Endothelial cell of umbilical vein (primary cell): ENCODE data around the gene ASMTL. TPM values are rescaled to one million over a fixed set of nuclear protein-coding genes. Genes with fewer than 3 reads are reported as not detected.

ENCODE experiments used
- BruUV-seq: library from RNA; stranded (reverse); fragments of 400-500 nt; replicated peaks from 2 replicates; lab custom pipeline; 2021; lab: Mats Ljungman, UMichigan
- CTCF ChIA-PET: fragments of 300-600, 350-600 bp; sonication (Branson Sonifier 250); formaldehyde crosslinking; loops from one replicate; lab custom pipeline; 2021; ENCODE audit warnings: antibody characterized with exemption, inconsistent platforms; lab: Charles Lee
- POLR2A ChIA-PET: fragments of 300-600, 350-600 bp; sonication (Branson Sonifier 250); formaldehyde crosslinking; loops from one replicate; lab custom pipeline; 2021; ENCODE audit warnings: antibody characterized with exemption, inconsistent platforms; lab: Charles Lee
- DNase-seq: peaks from one replicate; pipeline ENCODE4 v3.0.0-alpha.2; 2011; ENCODE audit warnings: low read depth, low spot score
- FAIRE-seq: peaks from 2 replicates; lab custom pipeline; 2011; peaks lifted over from hg19 to GRCh38; lab: Jason Lieb, UNC
- H2AFZ ChIP-seq: 2 replicates; pipeline ENCODE4 v1.6.0; 2012; ENCODE audit warnings: low read depth, low read length, control low read depth, inconsistent platforms
- H3K27ac ChIP-seq: 2 replicates; pipeline ENCODE4 v1.5.1; 2011; ENCODE audit warnings: low read depth, mild to moderate bottlenecking, control low read depth, low read length, moderate library complexity; ENCODE audit not compliant: insufficient read depth
- H3K27me3 ChIP-seq, 2 experiments: 2 replicates each; pipeline versions ENCODE4 v1.6.0 to v1.6.1; 2011; ENCODE audit warnings: low read length in 2 of 2, mixed read lengths in 1 of 2; ENCODE audit not compliant: control insufficient read depth in 2 of 2, insufficient read depth in 2 of 2
- H3K36me3 ChIP-seq, 2 experiments: 2 replicates in 1 of 2; 3 replicates in 1 of 2; pipeline ENCODE4 v1.5.1; 2011; ENCODE audit warnings: low read length in 2 of 2, mild to moderate bottlenecking in 1 of 2, moderate library complexity in 1 of 2; ENCODE audit not compliant: control insufficient read depth in 2 of 2, insufficient read depth in 2 of 2; ENCODE audit errors: extremely low read depth in 1 of 2
- H3K4me1 ChIP-seq: 3 replicates; pipeline ENCODE4 v1.5.1; 2011; ENCODE audit warnings: mild to moderate bottlenecking, low read length; ENCODE audit not compliant: control insufficient read depth, insufficient read depth; ENCODE audit errors: extremely low read depth
- H3K4me2 ChIP-seq: 2 replicates; pipeline ENCODE4 v1.6.1; 2011; ENCODE audit warnings: low read length, control low read depth, mixed read lengths; ENCODE audit not compliant: insufficient read depth
- H3K4me3 ChIP-seq, 3 experiments: fragments of 200-600 bp in 1 of 3; sonication (generic), shearing (Covaris generic) in 1 of 3; replicated peaks in 1 of 3; 2 replicates each; pipeline ENCODE4 v1.5.1; 2011 to 2016; ENCODE audit warnings: control low read depth in 3 of 3, low read length in 3 of 3, mild to moderate bottlenecking in 2 of 3, inconsistent platforms in 1 of 3, low read depth in 1 of 3, moderate library complexity in 1 of 3; ENCODE audit not compliant: insufficient read depth in 1 of 3
- H3K79me2 ChIP-seq: 2 replicates; pipeline ENCODE4 v1.6.0; 2012; ENCODE audit warnings: low read length, inconsistent platforms; ENCODE audit not compliant: control insufficient read depth, insufficient read depth
- H3K9ac ChIP-seq: replicated peaks from 2 replicates; pipeline ENCODE3; 2011; ENCODE audit warnings: low read length, control low read depth; ENCODE audit not compliant: insufficient read depth; ENCODE audit errors: extremely low read depth
- H3K9me1 ChIP-seq: replicated peaks from 3 replicates; pipeline ENCODE4 v1.6.0; 2011; ENCODE audit warnings: mild to moderate bottlenecking, low read length; ENCODE audit not compliant: control insufficient read depth, insufficient read depth; ENCODE audit errors: extremely low read depth
- H3K9me3 ChIP-seq: replicated peaks from 2 replicates; pipeline ENCODE4 v1.5.1; 2012; ENCODE audit warnings: low read length, inconsistent platforms; ENCODE audit not compliant: control insufficient read depth, insufficient read depth
- H4K20me1 ChIP-seq: replicated peaks from 2 replicates; pipeline ENCODE3; 2011; ENCODE audit warnings: mild to moderate bottlenecking, low read length; ENCODE audit not compliant: control insufficient read depth, insufficient read depth; ENCODE audit errors: extremely low read depth
- CTCF ChIP-seq, 2 donors: IDR thresholded peaks; 1 replicate in 1 of 2; 2 replicates in 1 of 2; pipeline ENCODE4 v1.5.1; 2011; ENCODE audit warnings: low read length in 2 of 2, mild to moderate bottlenecking in 2 of 2, moderate library complexity in 2 of 2, control low read depth in 1 of 2, inconsistent platforms in 1 of 2, low read depth in 1 of 2; ENCODE audit not compliant: insufficient read depth in 1 of 2; ENCODE audit errors: extremely low read depth in 1 of 2
- EZH2 ChIP-seq: IDR thresholded peaks from 2 replicates; pipeline ENCODE4 v1.6.1; 2012; ENCODE audit warnings: borderline replicate concordance, low read depth, mild to moderate bottlenecking, moderate library complexity, low read length, inconsistent platforms; ENCODE audit not compliant: severe bottlenecking
- FOS ChIP-seq: IDR thresholded peaks from 2 replicates; pipeline ENCODE4 v1.6.1; 2011; ENCODE audit warnings: mild to moderate bottlenecking, low read length, moderate library complexity, borderline replicate concordance; ENCODE audit not compliant: insufficient read depth
- GATA2 ChIP-seq: IDR thresholded peaks from 2 replicates; pipeline ENCODE4 v1.7.0; 2011; ENCODE audit warnings: low read depth, mild to moderate bottlenecking, moderate library complexity, mixed read lengths, low read length; ENCODE audit not compliant: insufficient read length, insufficient read depth
- JUN ChIP-seq: IDR thresholded peaks from 2 replicates; pipeline ENCODE4 v1.6.1; 2011; ENCODE audit warnings: borderline replicate concordance, low read depth; ENCODE audit not compliant: insufficient read length, insufficient read depth
- MAX ChIP-seq: IDR thresholded peaks from 2 replicates; pipeline ENCODE4 v1.6.1; 2011; ENCODE audit not compliant: insufficient read depth, insufficient read length
- MYC ChIP-seq: IDR thresholded peaks from one replicate; pipeline ENCODE4 v1.6.1; 2011; ENCODE audit warnings: mild to moderate bottlenecking, low read depth, low read length
- POLR2A ChIP-seq: IDR thresholded peaks from 2 replicates; pipeline ENCODE4 v1.6.1; 2012; ENCODE audit warnings: low read depth, mild to moderate bottlenecking, control low read depth, low read length
- POLR2AphosphoS5 ChIP-seq: IDR thresholded peaks from 2 replicates; pipeline ENCODE4 v1.6.1; 2012; ENCODE audit warnings: low read depth, mild to moderate bottlenecking, control low read depth, low read length, moderate library complexity; ENCODE audit not compliant: insufficient read depth
- dilution Hi-C: fragments of 300-500 bp; cut with MboI; formaldehyde crosslinking; loops from one replicate; pipeline ENCODE4 v1.15.0; 2019; ENCODE audit warnings: low sequenced_read_pairs; ENCODE audit not compliant: extremely low pct_ligation_motif_present
- intact Hi-C: fragments of 100-400 bp; cut with micrococcal nuclease; formaldehyde crosslinking; loops from one replicate; pipeline ENCODE4 v1.10.0; 2022
- polyA plus RNA-seq, 4 experiments: library from polyadenylated mRNA; depleted of rRNA in 3 of 4; stranded (reverse) in 3 of 4; unstranded in 1 of 4; fragments of >200 nt; gene quantifications; 2 replicates each; pipeline versions ENCODE4 v1.2.1 to v1.2.3, GENCODE V29; 2011 to 2012; ENCODE audit warnings: missing spikeins in 1 of 4
- total RNA-seq: library from RNA; stranded (reverse); gene quantifications from 2 replicates; pipeline ENCODE4 v1.2.3, GENCODE V29; 2021

The ASMTL gene
- total and polyA plus RNA-seq, 2 donors (not counting 3 experiments of a cell fraction or from before 2014, with no cell fraction given) = 27.1 to 29.9 TPM

GRCh38 chrX:1359477-1359873, 93.2 kb downstream of the ASMTL start:
- BruUV-seq = no TSS peak
- dilution Hi-C loops = no loop called here
- H3K36me3 ChIP-seq = peaks cover 0 to 2% of the 10 kb centered on the region in 2 experiments
- no peaks in the 10 kb centered on the region for H3K9me1 ChIP-seq
- no peak for DNase-seq
- H2AFZ ChIP-seq = no peak overlapping the region
- H3K4me2 ChIP-seq = no peak overlapping the region
- POLR2A ChIA-PET = no interaction called here
- no peaks in the 10 kb centered on the region for H3K27me3 ChIP-seq
- H3K9ac ChIP-seq = no peak overlapping the region
- H3K4me3 ChIP-seq = no peak overlapping the region
- intact Hi-C loops = loop anchor here (5.0 kb wide), 1 partner anchor 33 kb away; the partner anchor contains the start of gene SLC25A6
- no peak for TF ChIP-seq POLR2A
- H4K20me1 ChIP-seq = no peaks in the 10 kb centered on the region
- H3K27ac ChIP-seq = no peak overlapping the region
- no peaks in the 10 kb centered on the region for H3K79me2 ChIP-seq
- no peak for FAIRE-seq
- H3K4me1 ChIP-seq = no peaks in the 10 kb centered on the region
- H3K9me3 ChIP-seq = no peaks in the 10 kb centered on the region
- CTCF ChIA-PET = no interaction called here

DNA sequence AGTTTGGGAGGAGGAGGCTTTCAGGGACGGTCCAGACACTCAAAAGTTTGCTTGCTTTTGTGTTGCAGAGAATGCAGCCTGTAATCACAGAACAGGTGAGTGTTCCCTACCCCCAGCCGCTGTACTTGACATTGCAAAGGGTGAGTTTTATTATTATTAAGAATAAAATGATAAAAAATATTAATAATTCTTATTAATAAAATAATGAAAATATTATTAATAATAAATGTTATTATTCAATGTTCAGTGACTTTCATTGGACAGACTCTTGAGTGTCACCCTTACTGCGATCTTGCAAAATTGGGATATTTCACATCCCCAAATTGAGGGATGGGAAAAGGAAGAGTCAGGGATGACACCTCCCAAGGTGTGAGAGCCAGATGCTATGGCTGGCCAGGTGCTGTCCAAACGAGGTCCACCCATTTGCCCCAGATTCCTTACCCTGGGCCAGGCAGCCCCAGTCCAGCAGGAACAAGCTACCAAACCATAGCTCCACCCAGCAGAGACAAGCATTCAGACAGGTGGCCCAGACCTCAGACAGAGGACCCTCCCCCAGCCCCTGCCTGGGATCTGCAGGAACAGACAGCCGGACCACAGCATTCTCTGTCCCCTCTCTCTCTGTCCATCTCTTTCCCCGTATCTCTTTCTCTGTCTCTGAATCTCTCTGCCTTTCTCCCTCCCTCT, 93.8 kb downstream of the ASMTL start:
- Histone ChIP-seq H3K9me1 (no peaks in the 10 kb centered on the region), H3K4me2 (no peak overlapping the region), H3K36me3 (peaks cover 0 to 2% of the 10 kb centered on the region in 2 experiments), H3K9ac (no peak overlapping the region), H3K79me2 (no peaks in the 10 kb centered on the region), H3K27ac (no peak overlapping the region), H2AFZ (no peak overlapping the region), H3K4me3 (no peak overlapping the region), H3K27me3 (no peaks in the 10 kb centered on the region), H4K20me1 (no peaks in the 10 kb centered on the region), H3K9me3 (no peaks in the 10 kb centered on the region), H3K4me1 (no peaks in the 10 kb centered on the region)
- DNase-seq (no peak), FAIRE-seq (no peak)
- BruUV-seq = no TSS peak
- ChIA-PET CTCF (no interaction called here), POLR2A (no interaction called here)
- intact Hi-C loops (loop anchor here (5.0 kb wide), 1 partner anchor 33 kb away; the partner anchor contains the start of gene SLC25A6), dilution Hi-C loops (no loop called here)
- no peak for TF ChIP-seq MAX
- no peak for TF ChIP-seq JUN
- no peak for TF ChIP-seq POLR2A
- TF ChIP-seq CTCF (IDR thresholded peaks at IDR 0.05; ENCODE audit: extremely low read depth in 1 of 2, insufficient read depth in 1 of 2, low read depth in 1 of 2, low read length in 2 of 2) = no peak
- TF ChIP-seq FOS = no peak
- no peak for TF ChIP-seq MYC
- no peak for TF ChIP-seq POLR2AphosphoS5
- TF ChIP-seq EZH2 = no peak
- TF ChIP-seq GATA2 = no peak
